BE2C (cell line): Measurements from ENCODE around the gene THUMPD1.

Experiments used
- DNase-seq: peaks from one replicate; pipeline ENCODE4 v3.0.0-alpha.2; 2020
- H3K27me3 ChIP-seq: fragments of 250-450 bp; sonication (Bioruptor Pico); 2 replicates; pipeline ENCODE4 v1.5.1; 2020; ENCODE audit warnings: mild to moderate bottlenecking
- H3K36me3 ChIP-seq: fragments of 250-450 bp; sonication (Bioruptor Pico); 2 replicates; pipeline ENCODE4 v1.5.1; 2020; ENCODE audit warnings: mild to moderate bottlenecking
- H3K4me1 ChIP-seq: fragments of 250-450 bp; sonication (Bioruptor Pico); 2 replicates; pipeline ENCODE4 v1.5.1; 2020
- H3K4me3 ChIP-seq: 2 replicates; pipeline ENCODE4 v1.5.1; 2011; ENCODE audit warnings: low read depth, low read length
- H3K9me3 ChIP-seq: fragments of 250-450 bp; sonication (Bioruptor Pico); 2 replicates; pipeline ENCODE4 v1.5.1; 2020
- CTCF ChIP-seq: IDR thresholded peaks from 2 replicates; pipeline ENCODE4 v1.5.1; 2012; ENCODE audit warnings: mild to moderate bottlenecking, low read depth, low read length

THUMPD1 gene

DNA sequence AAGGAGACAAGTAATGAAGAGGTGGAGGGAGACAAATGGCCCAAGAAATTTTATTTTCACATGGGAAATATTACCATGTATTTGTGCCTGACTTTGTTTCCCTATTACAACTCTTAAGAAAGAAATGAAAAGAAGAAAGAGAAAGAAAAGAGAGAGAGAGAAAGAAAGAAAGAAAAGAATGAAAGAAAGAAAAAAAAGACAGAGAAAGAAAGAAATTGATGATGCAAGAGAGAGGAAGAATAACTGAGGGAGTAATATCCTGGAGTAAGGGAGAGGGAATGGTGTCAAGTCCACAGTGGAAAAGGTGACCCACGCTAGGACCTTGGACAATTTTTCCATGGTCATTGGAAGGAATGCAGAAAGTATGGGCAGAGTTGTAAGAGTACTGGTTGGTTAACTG lies 12.1 kb upstream of the THUMPD1 start:
- Histone ChIP-seq H3K36me3 (no peaks in the 10 kb centered on the region), H3K27me3 (no peaks in the 10 kb centered on the region; the same call in 1 of the 2 replicates), H3K9me3 (no peaks in the 10 kb centered on the region; the same call in 1 of the 2 replicates), H3K4me1 (no peaks in the 10 kb centered on the region), H3K4me3 (no peak overlapping the region)
- TF ChIP-seq CTCF = no peak
- no peak for DNase-seq

DNA sequence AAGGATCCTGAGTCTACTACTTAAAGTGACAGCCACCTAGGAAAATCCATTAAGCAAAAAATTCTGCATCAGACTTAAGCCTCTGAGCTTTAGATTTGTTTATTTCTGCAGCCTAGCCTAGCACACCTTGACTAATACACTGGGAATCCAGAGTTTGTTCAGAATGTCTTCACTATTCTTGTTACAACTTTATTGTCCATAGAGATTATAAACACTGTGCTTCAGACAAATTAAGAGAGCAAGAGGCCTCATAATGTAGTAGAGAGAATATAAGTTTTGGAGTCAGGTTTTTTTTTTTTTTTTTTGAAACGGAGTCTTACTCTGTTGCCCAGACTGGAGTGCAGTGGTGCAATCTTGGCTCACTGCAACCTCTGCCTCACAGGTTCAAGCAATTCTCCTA lies 8.9 kb upstream of the THUMPD1 start:
- Histone ChIP-seq H3K4me3 (no peak overlapping the region), H3K4me1 (no peaks in the 10 kb centered on the region), H3K27me3 (no peaks in the 10 kb centered on the region; the same call in 1 of the 2 replicates), H3K36me3 (no peaks in the 10 kb centered on the region), H3K9me3 (no peaks in the 10 kb centered on the region; the same call in 1 of the 2 replicates)
- TF ChIP-seq CTCF = no peak
- no peak for DNase-seq

- no peaks in the 10 kb centered on the region for H3K36me3 ChIP-seq
- no peak for DNase-seq
- TF ChIP-seq CTCF = no peak
- no peaks in the 10 kb centered on the region; the same call in 1 of the 2 replicates for H3K9me3 ChIP-seq
- H3K27me3 ChIP-seq = no peaks in the 10 kb centered on the region; the same call in 1 of the 2 replicates
- H3K4me1 ChIP-seq = no peaks in the 10 kb centered on the region
- H3K4me3 ChIP-seq = no peak overlapping the region
Measured at GRCh38 chr16:20749474-20749873, 7.9 kb upstream of the THUMPD1 start.

DNA sequence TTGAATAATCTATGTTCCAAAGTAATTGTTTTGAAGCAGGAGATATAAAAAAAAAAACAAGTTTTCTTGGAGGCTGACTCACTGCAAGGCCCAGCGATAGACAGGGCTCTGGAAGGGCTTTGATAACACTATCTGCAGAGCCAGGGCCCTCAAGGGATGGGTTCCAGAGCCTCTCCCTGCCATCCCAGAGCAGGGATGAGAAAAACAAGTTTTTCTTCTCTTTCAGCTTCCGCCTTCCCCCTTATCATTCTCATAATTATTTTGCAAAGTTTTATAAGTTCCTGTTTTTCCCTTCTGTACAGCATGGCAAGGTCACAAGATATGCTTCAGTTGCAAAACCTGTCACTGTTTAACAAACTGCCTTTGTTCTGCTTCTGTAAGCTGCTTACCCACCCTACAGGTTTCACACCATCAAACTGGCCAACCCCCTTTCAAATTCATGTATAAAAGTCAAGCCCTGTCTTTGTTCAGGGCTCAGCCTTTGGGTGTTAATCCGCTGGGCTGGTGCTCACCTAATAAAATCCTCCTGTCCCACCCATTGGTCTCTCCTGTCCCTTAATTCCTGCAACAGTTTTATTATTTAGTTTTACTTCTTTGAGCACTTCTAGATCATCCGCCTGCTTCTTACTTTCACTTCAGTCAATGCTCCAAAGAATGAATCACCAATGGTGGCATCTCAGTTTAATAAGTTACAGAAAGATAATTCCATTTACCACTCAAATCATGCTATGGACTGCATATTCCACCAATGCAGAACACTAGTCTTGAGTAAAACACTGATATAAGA lies 5.6 kb upstream of the THUMPD1 start:
- no peaks in the 10 kb centered on the region for H3K9me3 ChIP-seq
- no peak for TF ChIP-seq CTCF
- no peak for DNase-seq
- H3K4me1 ChIP-seq = no peaks in the 10 kb centered on the region
- H3K4me3 ChIP-seq = no peak overlapping the region
- no peaks in the 10 kb centered on the region for H3K36me3 ChIP-seq
- no peaks in the 10 kb centered on the region; the same call in 1 of the 2 replicates for H3K27me3 ChIP-seq

- no peaks in the 10 kb centered on the region for H3K4me1 ChIP-seq
- no peak for TF ChIP-seq CTCF
- no peaks in the 10 kb centered on the region for H3K9me3 ChIP-seq
- H3K36me3 ChIP-seq = no peaks in the 10 kb centered on the region
- no peak for DNase-seq
- H3K27me3 ChIP-seq = no peaks in the 10 kb centered on the region; the same call in 1 of the 2 replicates
- H3K4me3 ChIP-seq = no peak overlapping the region
Measured at GRCh38 chr16:20746461-20746860, 4.8 kb upstream of the THUMPD1 start.

- Histone ChIP-seq H3K9me3 (no peaks in the 10 kb centered on the region), H3K4me3 (no peak overlapping the region), H3K36me3 (no peaks in the 10 kb centered on the region; the same call in 1 of the 2 replicates), H3K4me1 (no peaks in the 10 kb centered on the region), H3K27me3 (no peaks in the 10 kb centered on the region)
- no peak for TF ChIP-seq CTCF
- DNase-seq = no peak
Measured at GRCh38 chr16:20744922-20745440, 3.4 kb upstream of the THUMPD1 start.
